ENCODE data around the gene NNMT.

NNMT gene

DNA sequence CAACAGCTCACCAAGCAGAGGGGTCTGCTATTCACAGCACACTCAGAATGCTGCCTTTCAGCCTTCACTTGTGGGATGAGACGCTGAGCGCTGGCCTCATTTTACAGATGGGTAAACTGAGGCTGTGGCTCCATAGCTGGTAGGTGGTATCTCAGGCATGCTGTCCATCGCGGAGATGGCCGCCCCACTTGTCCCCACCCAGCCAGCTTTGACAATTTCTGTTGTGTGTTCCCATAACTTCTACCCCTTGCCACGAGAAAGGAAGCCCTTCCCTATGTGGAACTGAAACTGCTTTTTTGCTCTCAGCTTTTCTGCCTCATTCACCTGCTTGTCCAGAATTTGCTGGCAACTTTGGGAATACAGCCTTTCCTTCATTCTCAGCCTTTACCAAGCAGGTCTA lies 36.1 kb upstream of the NNMT start:
- no peaks in the 10 kb centered on the region for H4K20me1 ChIP-seq (ENCODE audit: insufficient read depth, low read length)
- no peaks in the 10 kb centered on the region for H3K36me3 ChIP-seq (ENCODE audit: insufficient read depth, low read length)
- H3K27ac ChIP-seq (ENCODE audit: low read depth, low read length, poor library complexity, severe bottlenecking): no peak overlapping the region
- H3K9ac ChIP-seq (ENCODE audit: low read length): no peak overlapping the region
- no peaks in the 10 kb centered on the region for H3F3A ChIP-seq (ENCODE audit: insufficient read depth, low read length)
- no peaks in the 10 kb centered on the region for H3K9me3 ChIP-seq (ENCODE audit: low read length)
- no peak overlapping the region for H3K4me3 ChIP-seq (ENCODE audit: low read depth, low read length, poor library complexity, severe bottlenecking)
- no peaks in the 10 kb centered on the region for H3K9me2 ChIP-seq (ENCODE audit: low read depth, low read length)
- no peak overlapping the region for H3K4me2 ChIP-seq (ENCODE audit: low read length)
- no peak for TF ChIP-seq EZH2 (IDR thresholded peaks at IDR 0.05; ENCODE audit: borderline replicate concordance, low read length)
- TF ChIP-seq, protein P1, sequence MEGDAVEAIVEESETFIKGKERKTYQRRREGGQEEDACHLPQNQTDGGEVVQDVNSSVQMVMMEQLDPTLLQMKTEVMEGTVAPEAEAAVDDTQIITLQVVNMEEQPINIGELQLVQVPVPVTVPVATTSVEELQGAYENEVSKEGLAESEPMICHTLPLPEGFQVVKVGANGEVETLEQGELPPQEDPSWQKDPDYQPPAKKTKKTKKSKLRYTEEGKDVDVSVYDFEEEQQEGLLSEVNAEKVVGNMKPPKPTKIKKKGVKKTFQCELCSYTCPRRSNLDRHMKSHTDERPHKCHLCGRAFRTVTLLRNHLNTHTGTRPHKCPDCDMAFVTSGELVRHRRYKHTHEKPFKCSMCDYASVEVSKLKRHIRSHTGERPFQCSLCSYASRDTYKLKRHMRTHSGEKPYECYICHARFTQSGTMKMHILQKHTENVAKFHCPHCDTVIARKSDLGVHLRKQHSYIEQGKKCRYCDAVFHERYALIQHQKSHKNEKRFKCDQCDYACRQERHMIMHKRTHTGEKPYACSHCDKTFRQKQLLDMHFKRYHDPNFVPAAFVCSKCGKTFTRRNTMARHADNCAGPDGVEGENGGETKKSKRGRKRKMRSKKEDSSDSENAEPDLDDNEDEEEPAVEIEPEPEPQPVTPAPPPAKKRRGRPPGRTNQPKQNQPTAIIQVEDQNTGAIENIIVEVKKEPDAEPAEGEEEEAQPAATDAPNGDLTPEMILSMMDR (IDR thresholded peaks at IDR 0.05; ENCODE audit: low read length): no peak
- no peak overlapping the region for H2AFZ ChIP-seq (ENCODE audit: low read length)
- H3K79me2 ChIP-seq (ENCODE audit: insufficient read depth, low read length): no peaks in the 10 kb centered on the region
- no peaks in the 10 kb centered on the region for H3K27me3 ChIP-seq (ENCODE audit: insufficient read depth, low read length)
- H3K4me1 ChIP-seq (ENCODE audit: insufficient read depth, low read length, severe bottlenecking): peaks cover 10% of the 10 kb centered on the region

DNA sequence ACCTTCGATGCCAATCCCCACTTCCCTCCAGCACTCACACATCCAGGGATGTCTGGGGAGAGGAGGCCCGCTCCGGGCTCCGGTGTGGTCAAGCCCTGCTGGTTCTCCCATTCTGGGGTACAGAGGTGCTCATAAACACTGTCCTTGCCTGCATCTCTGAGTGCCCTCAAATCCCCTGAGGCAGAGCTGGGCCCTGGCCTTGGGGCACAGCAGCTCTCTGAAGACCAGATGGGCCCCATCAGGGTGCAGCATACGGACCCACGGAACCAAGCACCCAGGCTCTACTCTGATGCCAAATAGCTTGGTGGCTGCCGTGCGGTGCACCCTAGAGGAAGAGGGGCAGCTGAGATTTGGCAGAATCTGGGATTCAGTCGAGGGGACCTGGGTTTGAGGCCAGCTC lies 35.7 kb upstream of the NNMT start:
- H3K79me2 ChIP-seq (ENCODE audit: insufficient read depth, low read length): no peaks in the 10 kb centered on the region
- H3K9me3 ChIP-seq (ENCODE audit: low read length): no peaks in the 10 kb centered on the region
- peaks cover 10% of the 10 kb centered on the region for H3K4me1 ChIP-seq (ENCODE audit: insufficient read depth, low read length, severe bottlenecking)
- no peaks in the 10 kb centered on the region for H3K27me3 ChIP-seq (ENCODE audit: insufficient read depth, low read length)
- no peak overlapping the region for H3K4me2 ChIP-seq (ENCODE audit: low read length)
- no peak for TF ChIP-seq EZH2 (IDR thresholded peaks at IDR 0.05; ENCODE audit: borderline replicate concordance, low read length)
- TF ChIP-seq, protein P1 (IDR thresholded peaks at IDR 0.05; ENCODE audit: low read length): no peak
- no peak overlapping the region for H3K9ac ChIP-seq (ENCODE audit: low read length)
- H3K36me3 ChIP-seq (ENCODE audit: insufficient read depth, low read length): no peaks in the 10 kb centered on the region
- no peaks in the 10 kb centered on the region for H4K20me1 ChIP-seq (ENCODE audit: insufficient read depth, low read length)
- no peak overlapping the region for H2AFZ ChIP-seq (ENCODE audit: low read length)
- no peak overlapping the region for H3K4me3 ChIP-seq (ENCODE audit: low read depth, low read length, poor library complexity, severe bottlenecking)
- no peaks in the 10 kb centered on the region for H3K9me2 ChIP-seq (ENCODE audit: low read depth, low read length)
- H3F3A ChIP-seq (ENCODE audit: insufficient read depth, low read length): no peaks in the 10 kb centered on the region
- H3K27ac ChIP-seq (ENCODE audit: low read depth, low read length, poor library complexity, severe bottlenecking): no peak overlapping the region

DNA sequence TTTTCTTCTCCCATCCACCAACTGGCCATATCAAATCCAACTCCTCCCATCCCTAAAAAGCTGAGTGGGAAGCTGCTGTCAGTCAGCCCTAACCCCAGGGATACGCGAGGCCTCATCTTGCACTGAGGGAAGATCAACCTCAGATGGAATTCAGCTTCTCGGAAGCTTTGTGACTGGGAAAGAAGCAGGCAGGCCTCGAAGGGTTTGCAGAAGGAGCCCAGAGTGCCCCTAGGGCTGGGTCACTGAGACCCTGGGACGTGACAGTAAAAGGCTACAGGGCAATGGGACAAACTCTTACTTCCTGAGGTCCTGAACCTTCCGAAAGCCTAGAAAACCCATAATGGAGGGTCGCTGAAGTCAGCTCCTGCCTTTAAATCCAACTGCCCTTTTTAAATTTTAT lies 34.4 kb upstream of the NNMT start:
- H2AFZ ChIP-seq (ENCODE audit: low read length): no peak overlapping the region
- TF ChIP-seq, protein P1 (IDR thresholded peaks at IDR 0.05; ENCODE audit: low read length): no peak
- no peak for TF ChIP-seq EZH2 (IDR thresholded peaks at IDR 0.05; ENCODE audit: borderline replicate concordance, low read length)

More for the DNA sequence above, 34.4 kb upstream of the NNMT start:
- Histone ChIP-seq H3K36me3 (ENCODE audit: insufficient read depth, low read length) (no peaks in the 10 kb centered on the region), H3K9me3 (ENCODE audit: low read length) (no peaks in the 10 kb centered on the region), H3K4me1 (ENCODE audit: insufficient read depth, low read length, severe bottlenecking) (peaks cover 10% of the 10 kb centered on the region), H3K27ac (ENCODE audit: low read depth, low read length, poor library complexity, severe bottlenecking) (no peak overlapping the region), H3K27me3 (ENCODE audit: insufficient read depth, low read length) (no peaks in the 10 kb centered on the region), H3K4me2 (ENCODE audit: low read length) (no peak overlapping the region), H3F3A (ENCODE audit: insufficient read depth, low read length) (no peaks in the 10 kb centered on the region), H3K9me2 (ENCODE audit: low read depth, low read length) (no peaks in the 10 kb centered on the region), H3K4me3 (ENCODE audit: low read depth, low read length, poor library complexity, severe bottlenecking) (no peak overlapping the region), H3K9ac (ENCODE audit: low read length) (no peak overlapping the region), H3K79me2 (ENCODE audit: insufficient read depth, low read length) (no peaks in the 10 kb centered on the region), H4K20me1 (ENCODE audit: insufficient read depth, low read length) (no peaks in the 10 kb centered on the region)
